Prostate gland (tissue), 2 donors: ENCODE measurements around the gene KRTAP10-5.
"Not testable (repeated sequence)": the region's sequence is repeated elsewhere in the genome, so short reads cannot be mapped to it uniquely, and the experiment has no call there.

Source experiments
- CTCF ChIP-seq, 4 experiments: fragments of 200-600 bp in 2 of 4; fragments of 450-650 bp in 2 of 4; sonication (generic) in 2 of 4; IDR thresholded peaks; 1 replicate in 3 of 4; 2 replicates in 1 of 4; pipeline ENCODE4 v1.5.1; 2016 to 2019; ENCODE audit warnings: antibody characterized with exemption in 4 of 4, mild to moderate bottlenecking in 2 of 4, moderate library complexity in 2 of 4
- POLR2A ChIP-seq: fragments of 450-650 bp; IDR thresholded peaks from one replicate; pipeline ENCODE4 v1.6.1; 2016; ENCODE audit warnings: antibody characterized with exemption, mild to moderate bottlenecking

- TF ChIP-seq POLR2A; CTCF (IDR thresholded peaks at IDR 0.05): not testable (repeated sequence)
Measured at GRCh38 chr21:44591801-44592130, 11.4 kb upstream of the KRTAP10-5 start.
